BLaER1 treated with 17β-estradiol and CSF1 and Interleukin-3, amounts not matched to agents 10 nM and 100 nM (cell line): ENCODE results near the gene PGAP3.
A peak's percentile ranks its signal among the peaks of the same experiment; 100 is the strongest.

Experiments used
- H3K27ac ChIP-seq, 11 experiments: shearing (Covaris generic); formaldehyde crosslinking; 2 replicates each; pipeline ENCODE4 v1.8.1; 2022
- H3K27me3 ChIP-seq, 11 experiments: shearing (Covaris generic); formaldehyde crosslinking; 2 replicates each; pipeline ENCODE4 v1.8.1; 2022
- H3K36me3 ChIP-seq, 11 experiments: shearing (Covaris generic); formaldehyde crosslinking; 2 replicates each; pipeline ENCODE4 v1.8.1; 2022
- H3K4me1 ChIP-seq, 10 experiments: shearing (Covaris generic); formaldehyde crosslinking; 2 replicates each; pipeline ENCODE4 v1.8.1; 2022
- H3K4me2 ChIP-seq, 11 experiments: shearing (Covaris generic); formaldehyde crosslinking; 2 replicates each; pipeline ENCODE4 v1.8.1; 2022
- H3K4me3 ChIP-seq, 10 experiments: shearing (Covaris generic); formaldehyde crosslinking; 2 replicates each; pipeline ENCODE4 v1.8.1; 2022
- H3K9ac ChIP-seq, 11 experiments: shearing (Covaris generic); formaldehyde crosslinking; 2 replicates each; pipeline ENCODE4 v1.8.1; 2022
- H3K9me3 ChIP-seq, 11 experiments: shearing (Covaris generic); formaldehyde crosslinking; replicated peaks in 1 of 11; 2 replicates each; pipeline ENCODE4 v1.8.1; 2022
- H4K20me1 ChIP-seq, 11 experiments: shearing (Covaris generic); formaldehyde crosslinking; 2 replicates each; pipeline ENCODE4 v1.8.1; 2022
- Cebpa-rat ChIP-seq, 11 experiments: shearing (Covaris generic); IDR thresholded peaks; 2 replicates each; pipeline ENCODE4 v1.8.1; 2022

Gene PGAP3

DNA sequence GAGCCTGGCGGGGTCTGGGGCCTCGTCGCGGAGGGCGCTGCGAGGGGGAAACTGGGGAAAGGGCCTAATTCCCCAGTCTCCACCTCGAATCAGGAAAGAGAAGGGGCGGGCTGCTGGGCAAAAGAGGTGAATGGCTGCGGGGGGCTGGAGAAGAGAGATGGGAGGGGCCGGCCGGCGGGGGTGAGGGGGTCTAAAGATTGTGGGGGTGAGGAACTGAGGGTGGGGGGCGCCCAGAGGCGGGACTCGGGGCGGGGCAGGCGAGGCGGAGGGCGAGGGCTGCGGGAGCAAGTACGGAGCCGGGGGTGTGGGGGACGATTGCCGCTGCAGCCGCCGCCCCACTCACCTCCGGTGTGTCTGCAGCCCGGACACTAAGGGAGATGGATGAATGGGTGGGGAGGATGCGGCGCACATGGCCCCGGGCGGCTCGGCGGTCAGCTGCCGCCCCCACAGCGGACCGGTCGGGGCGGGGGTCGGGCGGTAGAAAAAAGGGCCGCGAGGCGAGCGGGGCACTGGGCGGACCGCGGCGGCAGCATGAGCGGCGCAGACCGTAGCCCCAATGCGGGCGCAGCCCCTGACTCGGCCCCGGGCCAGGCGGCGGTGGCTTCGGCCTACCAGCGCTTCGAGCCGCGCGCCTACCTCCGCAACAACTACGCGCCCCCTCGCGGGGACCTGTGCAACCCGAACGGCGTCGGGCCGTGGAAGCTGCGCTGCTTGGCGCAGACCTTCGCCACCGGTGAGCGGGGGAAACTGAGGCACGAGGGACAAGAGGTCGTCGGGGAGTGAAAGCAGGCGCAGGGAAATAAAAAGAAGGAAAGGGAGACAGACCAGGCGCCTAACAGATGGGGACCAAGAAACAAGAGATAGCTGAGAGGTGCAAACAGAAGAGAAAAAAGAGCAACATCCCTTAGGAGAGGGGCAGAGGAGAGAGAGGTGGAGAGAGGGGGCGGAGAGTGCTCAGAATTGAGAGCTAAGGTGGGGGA, 19.6 kb downstream of the PGAP3 start, which contains the start of gene PNMT:
Gene PNMT (plus strand): TSS at position 509 of the 980 bp plus-strand sequence. CDS start 23 bp downstream, at position 532.
- Histone ChIP-seq H3K27ac (peak within 1 kb of the TSS in 5 of 11 experiments; percentile 27 to 47 (median 38); a peak in 5 of 22 replicates), H4K20me1 (peaks cover 0 to 67% (median 14%) of the 10 kb centered on the region in 11 experiments; a peak in 14 of 22 replicates), H3K9ac (peak within 1 kb of the TSS; percentile 52 to 76 (median 72); a peak in 20 of 22 replicates), H3K4me3 (peak within 1 kb of the TSS; percentile 44 to 67 (median 54); a peak in 19 of 20 replicates), H3K4me1 (peaks cover 12 to 85% (median 72%) of the 10 kb centered on the region in 10 experiments; a peak in 19 of 20 replicates), H3K36me3 (peaks cover 0 to 9% (median 0%) of the 10 kb centered on the region in 11 experiments; a peak in 7 of 22 replicates), H3K9me3 (no peaks in the 10 kb centered on the region), H3K27me3 (peaks cover 39 to 60% (median 50%) of the 10 kb centered on the region in 11 experiments), H3K4me2 (peak within 1 kb of the TSS; percentile 73 to 99 (median 93))
- TF ChIP-seq Cebpa-rat (IDR thresholded peaks at IDR 0.05): no peak

DNA sequence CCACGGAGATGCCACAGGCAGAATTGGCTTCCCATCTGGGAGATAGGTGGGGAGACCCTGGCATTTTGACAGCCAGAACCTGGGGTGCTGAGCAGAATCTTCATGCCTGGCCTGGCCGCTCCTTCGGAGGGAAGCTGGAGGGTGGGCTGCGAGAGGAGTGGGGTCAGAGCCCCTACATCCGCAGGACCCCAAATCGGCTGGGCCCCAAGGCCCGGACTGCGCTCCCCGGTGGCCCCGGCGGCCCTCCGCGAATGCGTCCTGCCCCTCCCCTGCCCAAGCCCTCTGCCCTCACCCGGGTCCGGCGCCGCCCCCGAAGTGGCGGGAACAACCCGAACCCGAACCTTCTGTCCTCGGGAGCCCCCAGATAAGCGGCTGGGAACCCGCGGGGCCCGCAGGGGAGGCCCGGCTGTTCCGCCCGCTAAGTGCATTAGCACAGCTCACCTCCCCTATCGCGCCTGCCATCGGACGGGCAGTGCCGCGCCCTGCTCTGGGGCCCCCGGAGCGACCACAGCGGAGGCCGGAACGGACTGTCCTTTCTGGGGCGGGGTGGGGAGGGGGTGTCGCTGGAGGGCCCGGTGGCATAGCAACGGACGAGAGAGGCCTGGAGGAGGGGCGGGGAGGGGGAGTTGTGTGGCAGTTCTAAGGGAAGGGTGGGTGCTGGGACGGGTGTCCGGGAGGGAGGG, 20.5 kb downstream of the PGAP3 start:
- H3K9me3 ChIP-seq: no peaks in the 10 kb centered on the region
- no peak overlapping the region for H3K4me3 ChIP-seq
- no peak for TF ChIP-seq Cebpa-rat (IDR thresholded peaks at IDR 0.05)
- peaks cover 0 to 17% (median 8%) of the 10 kb centered on the region in 11 experiments; a peak in 18 of 22 replicates for H3K36me3 ChIP-seq
- peaks cover 39 to 60% (median 50%) of the 10 kb centered on the region in 11 experiments for H3K27me3 ChIP-seq
- H3K4me2 ChIP-seq: peak overlapping the region in 10 of 11 experiments; percentile 54 to 99 (median 79); a peak in 19 of 22 replicates
- 0 out of 22 replicates have a peak overlapping the region, but pooled peaks of 2 of the 11 experiments have one; percentile 18 to 23 for H3K9ac ChIP-seq
- H4K20me1 ChIP-seq: peaks cover 0 to 71% (median 20%) of the 10 kb centered on the region in 11 experiments; a peak in 16 of 22 replicates
- peaks cover 13 to 85% (median 72%) of the 10 kb centered on the region in 10 experiments for H3K4me1 ChIP-seq
- no peak overlapping the region for H3K27ac ChIP-seq

- H3K4me3 ChIP-seq: no peak overlapping the region
- H4K20me1 ChIP-seq: peaks cover 0 to 71% (median 24%) of the 10 kb centered on the region in 11 experiments; a peak in 16 of 22 replicates
These were observed 21.1 kb downstream of the PGAP3 start for GRCh38 chr17:39666601-39667261.

GRCh38 chr17:39666231-39666600, 21.6 kb downstream of the PGAP3 start:
- peak overlapping the region in 8 of 11 experiments; percentile 54 to 81 (median 76); a peak in 16 of 22 replicates for H3K4me2 ChIP-seq
- peaks cover 9 to 29% (median 20%) of the 10 kb centered on the region in 11 experiments for H3K36me3 ChIP-seq
- H3K9ac ChIP-seq: no peak overlapping the region
- no peak for TF ChIP-seq Cebpa-rat (IDR thresholded peaks at IDR 0.05)
- H4K20me1 ChIP-seq: peaks cover 0 to 71% (median 28%) of the 10 kb centered on the region in 11 experiments; a peak in 16 of 22 replicates
- H3K9me3 ChIP-seq: no peaks in the 10 kb centered on the region
- no peak overlapping the region for H3K27ac ChIP-seq
- no peak overlapping the region for H3K4me3 ChIP-seq
- peaks cover 39 to 57% (median 48%) of the 10 kb centered on the region in 11 experiments for H3K27me3 ChIP-seq
- H3K4me1 ChIP-seq: peaks cover 25 to 85% (median 74%) of the 10 kb centered on the region in 10 experiments

More at GRCh38 chr17:39666601-39667261, 21.1 kb downstream of the PGAP3 start:
- Histone ChIP-seq H3K27me3 (peaks cover 39 to 60% (median 50%) of the 10 kb centered on the region in 11 experiments), H3K9me3 (no peaks in the 10 kb centered on the region), H3K9ac (0 out of 22 replicates have a peak overlapping the region, but pooled peaks of 2 of the 11 experiments have one; percentile 18 to 23), H3K36me3 (peaks cover 5 to 24% (median 15%) of the 10 kb centered on the region in 11 experiments; a peak in 21 of 22 replicates), H3K27ac (no peak overlapping the region), H3K4me1 (peaks cover 20 to 85% (median 72%) of the 10 kb centered on the region in 10 experiments), H3K4me2 (peak overlapping the region in 10 of 11 experiments; percentile 11 to 81 (median 68); a peak in 19 of 22 replicates)
- no peak for TF ChIP-seq Cebpa-rat (IDR thresholded peaks at IDR 0.05)

DNA sequence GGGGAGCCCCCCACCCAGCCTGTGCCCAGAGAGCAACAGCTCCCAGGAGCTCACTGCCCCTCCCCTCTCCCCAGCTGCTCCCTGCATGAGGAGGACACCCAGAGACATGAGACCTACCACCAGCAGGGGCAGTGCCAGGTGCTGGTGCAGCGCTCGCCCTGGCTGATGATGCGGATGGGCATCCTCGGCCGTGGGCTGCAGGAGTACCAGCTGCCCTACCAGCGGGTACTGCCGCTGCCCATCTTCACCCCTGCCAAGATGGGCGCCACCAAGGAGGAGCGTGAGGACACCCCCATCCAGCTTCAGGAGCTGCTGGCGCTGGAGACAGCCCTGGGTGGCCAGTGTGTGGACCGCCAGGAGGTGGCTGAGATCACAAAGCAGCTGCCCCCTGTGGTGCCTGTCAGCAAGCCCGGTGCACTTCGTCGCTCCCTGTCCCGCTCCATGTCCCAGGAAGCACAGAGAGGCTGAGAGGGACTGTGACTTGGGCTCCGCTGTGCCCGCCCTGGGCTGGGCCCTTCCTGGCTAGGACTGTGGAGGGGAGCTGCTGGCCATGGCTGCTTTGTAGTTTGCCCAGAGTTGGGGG, 22.1 kb downstream of the PGAP3 start:
- Histone ChIP-seq H3K27ac (no peak overlapping the region), H3K36me3 (peaks cover 14 to 34% (median 25%) of the 10 kb centered on the region in 11 experiments), H3K9me3 (no peaks in the 10 kb centered on the region), H3K9ac (peak overlapping the region in 3 of 11 experiments; percentile 25 to 32 (median 31); a peak in 2 of 22 replicates), H3K4me3 (no peak overlapping the region), H3K27me3 (peaks cover 39 to 53% (median 46%) of the 10 kb centered on the region in 11 experiments), H3K4me1 (peaks cover 30 to 88% (median 77%) of the 10 kb centered on the region in 10 experiments), H3K4me2 (peak overlapping the region in 10 of 11 experiments; percentile 0 to 81 (median 68); a peak in 18 of 22 replicates), H4K20me1 (peaks cover 0 to 75% (median 28%) of the 10 kb centered on the region in 11 experiments; a peak in 16 of 22 replicates)
- no peak for TF ChIP-seq Cebpa-rat (IDR thresholded peaks at IDR 0.05)

- Histone ChIP-seq H3K27me3 (peaks cover 39 to 49% (median 42%) of the 10 kb centered on the region in 11 experiments), H3K4me2 (peak within 1 kb of the TSS; percentile 0 to 81 (median 62); a peak in 19 of 22 replicates), H4K20me1 (peaks cover 0 to 81% (median 28%) of the 10 kb centered on the region in 11 experiments; a peak in 16 of 22 replicates), H3K4me3 (no peak within 1 kb of the TSS), H3K36me3 (peaks cover 21 to 43% (median 32%) of the 10 kb centered on the region in 11 experiments), H3K9ac (peak within 1 kb of the TSS in 3 of 11 experiments; percentile 25 to 32 (median 31); a peak in 3 of 22 replicates), H3K9me3 (no peaks in the 10 kb centered on the region), H3K27ac (no peak within 1 kb of the TSS), H3K4me1 (peaks cover 39 to 94% (median 84%) of the 10 kb centered on the region in 10 experiments)
- no peak for TF ChIP-seq Cebpa-rat (IDR thresholded peaks at IDR 0.05)
These were observed 23.0 kb downstream of the PGAP3 start, which contains the start of gene TCAP for GRCh38 chr17:39664581-39665561. TSS of gene TCAP (plus strand) at chr17:39665349. CDS start at chr17:39665360, 11 bp downstream.
